GM23338 (cell line): ENCODE results near the gene CRY1. TPM values are rescaled to one million over a fixed set of nuclear protein-coding genes. Genes with fewer than 3 reads are reported as not detected.

Experiments used
- ATAC-seq: fragments of 200-7000 bp; cut with Tn5 transposase; 3 replicates; pipeline ENCODE4 v1.9.1; 2020
- DNase-seq: peaks from one replicate; pipeline ENCODE4 v3.0.0-alpha.2; 2015; ENCODE audit warnings: low spot score
- H2AFZ ChIP-seq: fragments of 200-600 bp; sonication (generic); 2 replicates; pipeline ENCODE4 v1.8.0; 2016; ENCODE audit warnings: antibody characterized with exemption, mild to moderate bottlenecking, moderate library complexity
- H3F3A ChIP-seq: fragments of 200-600 bp; sonication (generic); replicated peaks from 2 replicates; pipeline ENCODE4 v1.8.0; 2017; ENCODE audit warnings: antibody characterized with exemption, mixed run types, low read depth
- H3K27ac ChIP-seq: fragments of 200-600 bp; sonication (generic); 2 replicates; pipeline ENCODE4 v1.6.1; 2016; ENCODE audit warnings: low read depth
- H3K27me3 ChIP-seq: fragments of 200-600 bp; sonication (generic); 2 replicates; pipeline ENCODE4 v1.8.0; 2016; ENCODE audit warnings: mild to moderate bottlenecking, mixed run types, moderate library complexity; ENCODE audit not compliant: insufficient read depth
- H3K36me3 ChIP-seq: fragments of 200-600 bp; sonication (generic); 2 replicates; pipeline ENCODE4 v1.8.0; 2016; ENCODE audit warnings: mild to moderate bottlenecking; ENCODE audit not compliant: insufficient read depth
- H3K4me1 ChIP-seq: fragments of 200-600 bp; sonication (generic); 2 replicates; pipeline ENCODE4 v1.8.0; 2016; ENCODE audit warnings: mild to moderate bottlenecking, moderate library complexity; ENCODE audit not compliant: insufficient read depth
- H3K4me2 ChIP-seq: fragments of 200-600 bp; sonication (generic); 2 replicates; pipeline ENCODE4 v1.7.1; 2017; ENCODE audit warnings: mixed run types
- H3K4me3 ChIP-seq: fragments of 200-600 bp; sonication (generic); 2 replicates; pipeline ENCODE4 v1.6.1; 2016; ENCODE audit warnings: mixed run types
- H3K79me2 ChIP-seq: fragments of 200-600 bp; sonication (generic); replicated peaks from 2 replicates; pipeline ENCODE4 v1.8.0; 2017; ENCODE audit warnings: mild to moderate bottlenecking; ENCODE audit not compliant: insufficient read depth
- H3K9me2 ChIP-seq: fragments of 200-600 bp; sonication (generic); 2 replicates; pipeline ENCODE4 v1.8.0; 2017; ENCODE audit not compliant: insufficient read depth
- H4K20me1 ChIP-seq: fragments of 200-600 bp; sonication (generic); replicated peaks from 2 replicates; pipeline ENCODE4 v1.8.0; 2017; ENCODE audit warnings: mild to moderate bottlenecking; ENCODE audit not compliant: insufficient read depth
- H3K27ac Mint-ChIP-seq: 2 replicates; pipeline ENCODE4 v1.8.0; 2020; ENCODE audit warnings: inconsistent platforms, mild to moderate bottlenecking, moderate library complexity, mixed read lengths
- H3K27me3 Mint-ChIP-seq: 3 replicates; pipeline ENCODE4 v1.8.0; 2022; ENCODE audit warnings: low read depth, mild to moderate bottlenecking, moderate library complexity, mixed read lengths, inconsistent platforms; ENCODE audit not compliant: insufficient read depth, poor library complexity
- H3K36me3 Mint-ChIP-seq: 3 replicates; pipeline ENCODE4 v1.8.0; 2021; ENCODE audit warnings: low read depth, mild to moderate bottlenecking, inconsistent platforms, moderate library complexity, mixed read lengths
- H3K4me1 Mint-ChIP-seq: 3 replicates; pipeline ENCODE4 v1.8.0; 2020; ENCODE audit warnings: mild to moderate bottlenecking, inconsistent platforms, mixed read lengths
- H3K4me3 Mint-ChIP-seq: 3 replicates; pipeline ENCODE4 v1.8.0; 2021; ENCODE audit warnings: moderate library complexity, mild to moderate bottlenecking, inconsistent platforms, mixed read lengths
- H3K9me3 Mint-ChIP-seq: 3 replicates; pipeline ENCODE4 v1.8.0; 2020; ENCODE audit warnings: moderate library complexity, mild to moderate bottlenecking, inconsistent platforms, mixed read lengths
- CREB1 ChIP-seq: fragments of 250-450 bp; sonication (Bioruptor Pico); IDR thresholded peaks from 2 replicates; pipeline ENCODE4 v1.5.0; 2020; ENCODE audit warnings: low read depth, mild to moderate bottlenecking, moderate library complexity
- EZH2 ChIP-seq: fragments of 200-600 bp; sonication (generic); IDR thresholded peaks from one replicate; pipeline ENCODE4 v1.8.0; 2017; ENCODE audit warnings: antibody characterized with exemption, mild to moderate bottlenecking, low read depth; ENCODE audit not compliant: unreplicated experiment
- JUNB ChIP-seq: IDR thresholded peaks from one replicate; pipeline ENCODE4 v1.6.1; 2016; ENCODE audit warnings: antibody characterized with exemption; ENCODE audit not compliant: unreplicated experiment
- NANOG ChIP-seq: IDR thresholded peaks from 2 replicates; pipeline ENCODE4 v1.6.1; 2016; ENCODE audit warnings: antibody characterized with exemption, borderline replicate concordance
- REST ChIP-seq: IDR thresholded peaks from one replicate; pipeline ENCODE4 v1.6.1; 2018; ENCODE audit warnings: antibody characterized with exemption; ENCODE audit not compliant: unreplicated experiment
- STAT1 ChIP-seq: IDR thresholded peaks from one replicate; pipeline ENCODE4 v1.6.1; 2016; ENCODE audit warnings: antibody characterized with exemption; ENCODE audit not compliant: unreplicated experiment
- polyA plus RNA-seq: library from polyadenylated mRNA; unstranded; fragments of >200 nt; fragmentation: Nextera tagmentation; extraction: Ambion mirVana; gene quantifications from 2 replicates; pipeline ENCODE4 v1.2.1, GENCODE V29; 2016
- total RNA-seq: library from RNA; depleted of rRNA; stranded (reverse); fragments of >200 nt; shearing (Covaris generic); gene quantifications from 2 replicates; pipeline ENCODE4 v1.2.3, GENCODE V29; 2014
- TF ChIP-seq, protein P1 (sequence below), 2 experiments: fragments of 200-600 bp in 1 of 2; sonication (generic) in 1 of 2; conservative IDR thresholded peaks; 2 replicates each; pipeline versions ENCODE4 v1.5.1 to v1.6.1; 2016 to 2017; ENCODE audit warnings: antibody characterized with exemption in 2 of 2, low read depth in 2 of 2, mild to moderate bottlenecking in 2 of 2, moderate library complexity in 1 of 2
- TF ChIP-seq, protein P2 (sequence below): fragments of 250-450 bp; sonication (Bioruptor Pico); IDR thresholded peaks from 2 replicates; pipeline ENCODE4 v1.5.0; 2020; ENCODE audit warnings: mild to moderate bottlenecking, moderate library complexity

The CRY1 gene
- total and polyA plus RNA-seq, 2 experiments from 2014 or later = 27.7 to 28.2 TPM

DNA sequence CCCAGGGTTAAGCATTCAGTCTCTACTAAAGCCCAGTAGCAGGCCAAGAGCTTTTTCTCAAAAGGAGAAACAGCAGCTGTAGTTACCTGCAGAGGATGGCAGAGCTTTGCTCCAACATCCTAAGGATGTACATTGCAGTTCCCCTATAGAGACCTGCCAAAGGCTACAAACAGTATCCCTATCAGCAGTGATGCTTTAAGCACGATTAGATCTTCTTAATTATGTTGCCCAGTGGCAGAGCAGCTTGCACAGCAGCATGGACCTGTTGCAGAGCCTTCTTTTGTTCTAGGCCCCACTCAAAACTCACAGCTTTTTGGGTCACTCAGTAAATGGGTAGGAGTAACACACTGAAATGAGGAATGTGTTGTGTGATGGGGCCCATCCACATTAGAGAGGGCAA, 46.4 kb upstream of the CRY1 start:
- H2AFZ ChIP-seq = no peak overlapping the region
- no peaks in the 10 kb centered on the region for H3K79me2 ChIP-seq
- no peak overlapping the region for H3K4me3 Mint-ChIP-seq
- H3K27ac ChIP-seq = no peak overlapping the region
- no peaks in the 10 kb centered on the region; the same call in 2 of the 3 replicates for H3K36me3 Mint-ChIP-seq
- no peaks in the 10 kb centered on the region for H3K27me3 ChIP-seq
- peaks cover 20% of the 10 kb centered on the region for H3K9me2 ChIP-seq
- ATAC-seq = no peak
- no peak overlapping the region for H3K4me3 ChIP-seq
- peaks cover 2% of the 10 kb centered on the region for H3K27me3 Mint-ChIP-seq
- no peak overlapping the region for H3K4me2 ChIP-seq
- H3K9me3 Mint-ChIP-seq = no peaks in the 10 kb centered on the region; the same call in 1 of the 3 replicates
- no peak for TF ChIP-seq STAT1
- TF ChIP-seq EZH2 = no peak
- TF ChIP-seq JUNB = no peak
- TF ChIP-seq, protein P1, sequence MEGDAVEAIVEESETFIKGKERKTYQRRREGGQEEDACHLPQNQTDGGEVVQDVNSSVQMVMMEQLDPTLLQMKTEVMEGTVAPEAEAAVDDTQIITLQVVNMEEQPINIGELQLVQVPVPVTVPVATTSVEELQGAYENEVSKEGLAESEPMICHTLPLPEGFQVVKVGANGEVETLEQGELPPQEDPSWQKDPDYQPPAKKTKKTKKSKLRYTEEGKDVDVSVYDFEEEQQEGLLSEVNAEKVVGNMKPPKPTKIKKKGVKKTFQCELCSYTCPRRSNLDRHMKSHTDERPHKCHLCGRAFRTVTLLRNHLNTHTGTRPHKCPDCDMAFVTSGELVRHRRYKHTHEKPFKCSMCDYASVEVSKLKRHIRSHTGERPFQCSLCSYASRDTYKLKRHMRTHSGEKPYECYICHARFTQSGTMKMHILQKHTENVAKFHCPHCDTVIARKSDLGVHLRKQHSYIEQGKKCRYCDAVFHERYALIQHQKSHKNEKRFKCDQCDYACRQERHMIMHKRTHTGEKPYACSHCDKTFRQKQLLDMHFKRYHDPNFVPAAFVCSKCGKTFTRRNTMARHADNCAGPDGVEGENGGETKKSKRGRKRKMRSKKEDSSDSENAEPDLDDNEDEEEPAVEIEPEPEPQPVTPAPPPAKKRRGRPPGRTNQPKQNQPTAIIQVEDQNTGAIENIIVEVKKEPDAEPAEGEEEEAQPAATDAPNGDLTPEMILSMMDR (conservative IDR thresholded peaks at IDR 0.05; ENCODE audit: low read depth in 2 of 2) = no peak
- TF ChIP-seq, protein P2, sequence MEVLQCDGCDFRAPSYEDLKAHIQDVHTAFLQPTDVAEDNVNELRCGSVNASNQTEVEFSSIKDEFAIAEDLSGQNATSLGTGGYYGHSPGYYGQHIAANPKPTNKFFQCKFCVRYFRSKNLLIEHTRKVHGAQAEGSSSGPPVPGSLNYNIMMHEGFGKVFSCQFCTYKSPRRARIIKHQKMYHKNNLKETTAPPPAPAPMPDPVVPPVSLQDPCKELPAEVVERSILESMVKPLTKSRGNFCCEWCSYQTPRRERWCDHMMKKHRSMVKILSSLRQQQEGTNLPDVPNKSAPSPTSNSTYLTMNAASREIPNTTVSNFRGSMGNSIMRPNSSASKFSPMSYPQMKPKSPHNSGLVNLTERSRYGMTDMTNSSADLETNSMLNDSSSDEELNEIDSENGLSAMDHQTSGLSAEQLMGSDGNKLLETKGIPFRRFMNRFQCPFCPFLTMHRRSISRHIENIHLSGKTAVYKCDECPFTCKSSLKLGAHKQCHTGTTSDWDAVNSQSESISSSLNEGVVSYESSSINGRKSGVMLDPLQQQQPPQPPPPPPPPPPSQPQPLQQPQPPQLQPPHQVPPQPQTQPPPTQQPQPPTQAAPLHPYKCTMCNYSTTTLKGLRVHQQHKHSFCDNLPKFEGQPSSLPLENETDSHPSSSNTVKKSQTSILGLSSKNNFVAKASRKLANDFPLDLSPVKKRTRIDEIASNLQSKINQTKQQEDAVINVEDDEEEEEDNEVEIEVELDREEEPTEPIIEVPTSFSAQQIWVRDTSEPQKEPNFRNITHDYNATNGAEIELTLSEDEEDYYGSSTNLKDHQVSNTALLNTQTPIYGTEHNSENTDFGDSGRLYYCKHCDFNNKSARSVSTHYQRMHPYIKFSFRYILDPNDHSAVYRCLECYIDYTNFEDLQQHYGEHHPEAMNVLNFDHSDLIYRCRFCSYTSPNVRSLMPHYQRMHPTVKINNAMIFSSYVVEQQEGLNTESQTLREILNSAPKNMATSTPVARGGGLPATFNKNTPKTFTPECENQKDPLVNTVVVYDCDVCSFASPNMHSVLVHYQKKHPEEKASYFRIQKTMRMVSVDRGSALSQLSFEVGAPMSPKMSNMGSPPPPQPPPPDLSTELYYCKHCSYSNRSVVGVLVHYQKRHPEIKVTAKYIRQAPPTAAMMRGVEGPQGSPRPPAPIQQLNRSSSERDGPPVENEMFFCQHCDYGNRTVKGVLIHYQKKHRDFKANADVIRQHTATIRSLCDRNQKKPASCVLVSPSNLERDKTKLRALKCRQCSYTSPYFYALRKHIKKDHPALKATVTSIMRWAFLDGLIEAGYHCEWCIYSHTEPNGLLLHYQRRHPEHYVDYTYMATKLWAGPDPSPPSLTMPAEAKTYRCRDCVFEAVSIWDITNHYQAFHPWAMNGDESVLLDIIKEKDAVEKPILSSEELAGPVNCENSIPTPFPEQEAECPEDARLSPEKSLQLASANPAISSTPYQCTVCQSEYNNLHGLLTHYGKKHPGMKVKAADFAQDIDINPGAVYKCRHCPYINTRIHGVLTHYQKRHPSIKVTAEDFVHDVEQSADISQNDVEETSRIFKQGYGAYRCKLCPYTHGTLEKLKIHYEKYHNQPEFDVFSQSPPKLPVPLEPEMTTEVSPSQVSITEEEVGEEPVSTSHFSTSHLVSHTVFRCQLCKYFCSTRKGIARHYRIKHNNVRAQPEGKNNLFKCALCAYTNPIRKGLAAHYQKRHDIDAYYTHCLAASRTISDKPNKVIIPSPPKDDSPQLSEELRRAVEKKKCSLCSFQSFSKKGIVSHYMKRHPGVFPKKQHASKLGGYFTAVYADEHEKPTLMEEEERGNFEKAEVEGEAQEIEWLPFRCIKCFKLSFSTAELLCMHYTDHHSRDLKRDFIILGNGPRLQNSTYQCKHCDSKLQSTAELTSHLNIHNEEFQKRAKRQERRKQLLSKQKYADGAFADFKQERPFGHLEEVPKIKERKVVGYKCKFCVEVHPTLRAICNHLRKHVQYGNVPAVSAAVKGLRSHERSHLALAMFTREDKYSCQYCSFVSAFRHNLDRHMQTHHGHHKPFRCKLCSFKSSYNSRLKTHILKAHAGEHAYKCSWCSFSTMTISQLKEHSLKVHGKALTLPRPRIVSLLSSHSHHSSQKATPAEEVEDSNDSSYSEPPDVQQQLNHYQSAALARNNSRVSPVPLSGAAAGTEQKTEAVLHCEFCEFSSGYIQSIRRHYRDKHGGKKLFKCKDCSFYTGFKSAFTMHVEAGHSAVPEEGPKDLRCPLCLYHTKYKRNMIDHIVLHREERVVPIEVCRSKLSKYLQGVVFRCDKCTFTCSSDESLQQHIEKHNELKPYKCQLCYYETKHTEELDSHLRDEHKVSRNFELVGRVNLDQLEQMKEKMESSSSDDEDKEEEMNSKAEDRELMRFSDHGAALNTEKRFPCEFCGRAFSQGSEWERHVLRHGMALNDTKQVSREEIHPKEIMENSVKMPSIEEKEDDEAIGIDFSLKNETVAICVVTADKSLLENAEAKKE = no peak
- TF ChIP-seq CREB1 (CRISPR knock-in tag) = no peak
- TF ChIP-seq REST = no peak
- TF ChIP-seq NANOG = no peak
- no peak overlapping the region for H3K27ac Mint-ChIP-seq
- H4K20me1 ChIP-seq = no peaks in the 10 kb centered on the region
- peaks cover 7% of the 10 kb centered on the region; the same call in 2 of the 3 replicates for H3K4me1 Mint-ChIP-seq
- H3F3A ChIP-seq = no peaks in the 10 kb centered on the region
- H3K36me3 ChIP-seq = no peaks in the 10 kb centered on the region
- no peak for DNase-seq
- no peaks in the 10 kb centered on the region for H3K4me1 ChIP-seq
